HG03135 (cell line): ENCODE data around the gene SMARCAD1.

Source experiments
- ATAC-seq: cut with Tn5 transposase; IDR thresholded peaks from one replicate; pipeline ENCODE4 v1.9.1; 2021; ENCODE audit warnings: mild to moderate bottlenecking, moderate library complexity; ENCODE audit not compliant: unreplicated experiment

The SMARCAD1 gene

GRCh38 chr4:94228493-94229216 lies 21.0 kb downstream of the SMARCAD1 start:
- ATAC-seq = no peak

GRCh38 chr4:94232519-94232918 lies 24.9 kb downstream of the SMARCAD1 start:
- no peak for ATAC-seq

GRCh38 chr4:94235825-94236224 lies 28.2 kb downstream of the SMARCAD1 start:
- ATAC-seq = no peak

GRCh38 chr4:94237271-94237670 lies 29.6 kb downstream of the SMARCAD1 start:
- ATAC-seq = no peak

GRCh38 chr4:94238160-94238559 lies 30.5 kb downstream of the SMARCAD1 start:
- no peak for ATAC-seq

- no peak for ATAC-seq
These were observed 32.7 kb downstream of the SMARCAD1 start for GRCh38 chr4:94240384-94240783.

GRCh38 chr4:94244087-94244828 lies 36.6 kb downstream of the SMARCAD1 start:
- no peak for ATAC-seq

- no peak for ATAC-seq
These were observed 37.1 kb downstream of the SMARCAD1 start for GRCh38 chr4:94244829-94245185.

- no peak for ATAC-seq
These were observed 43.4 kb downstream of the SMARCAD1 start for GRCh38 chr4:94251094-94251493.

- ATAC-seq = no peak
These were observed 45.4 kb downstream of the SMARCAD1 start for GRCh38 chr4:94253036-94253435.

- no peak for ATAC-seq
These were observed 48.6 kb downstream of the SMARCAD1 start for GRCh38 chr4:94256144-94256783.

- no peak for ATAC-seq
These were observed 49.2 kb downstream of the SMARCAD1 start for GRCh38 chr4:94256828-94257227.

GRCh38 chr4:94262163-94263016 lies 54.7 kb downstream of the SMARCAD1 start:
- no peak for ATAC-seq

- ATAC-seq = no peak
These were observed 59.4 kb downstream of the SMARCAD1 start for GRCh38 chr4:94267037-94267436.

- no peak for ATAC-seq
These were observed 63.6 kb downstream of the SMARCAD1 start for GRCh38 chr4:94271248-94271647.

- no peak for ATAC-seq
These were observed 67.2 kb downstream of the SMARCAD1 start for GRCh38 chr4:94274912-94275311.

GRCh38 chr4:94276204-94276603 lies 68.5 kb downstream of the SMARCAD1 start:
- ATAC-seq = no peak

- ATAC-seq = no peak
These were observed 69.9 kb downstream of the SMARCAD1 start for GRCh38 chr4:94277534-94277933.

- no peak for ATAC-seq
These were observed 71.1 kb downstream of the SMARCAD1 start for GRCh38 chr4:94278781-94279180.

- no peak for ATAC-seq
These were observed 77.2 kb downstream of the SMARCAD1 start for GRCh38 chr4:94284889-94285288.

GRCh38 chr4:94285666-94286065 lies 78.0 kb downstream of the SMARCAD1 start:
- ATAC-seq = no peak
